Type B pancreatic cell (in vitro differentiated cells): ENCODE data around the gene SLC8A3. TPM values are rescaled to one million over a fixed set of nuclear protein-coding genes. Genes with fewer than 3 reads are reported as not detected.

Experiments
- DNase-seq: peaks from one replicate; pipeline ENCODE4 v3.0.0; 2021; ENCODE audit warnings: mixed read lengths; ENCODE audit not compliant: unreplicated experiment; ENCODE audit errors: extremely low spot score
- H3K27ac Mint-ChIP-seq: 2 replicates; pipeline ENCODE4 v1.8.0; 2021; ENCODE audit warnings: mild to moderate bottlenecking, mixed read lengths
- H3K27me3 Mint-ChIP-seq: 2 replicates; pipeline ENCODE4 v1.8.0; 2021; ENCODE audit warnings: mixed read lengths
- H3K36me3 Mint-ChIP-seq: 2 replicates; pipeline ENCODE4 v1.8.0; 2021; ENCODE audit warnings: mixed read lengths
- H3K4me1 Mint-ChIP-seq: one replicate; pipeline ENCODE4 v1.8.0; 2021; ENCODE audit warnings: mixed read lengths; ENCODE audit not compliant: unreplicated experiment
- H3K4me3 Mint-ChIP-seq: 2 replicates; pipeline ENCODE4 v1.8.0; 2021; ENCODE audit warnings: mild to moderate bottlenecking, mixed read lengths
- H3K9me3 Mint-ChIP-seq: 2 replicates; pipeline ENCODE4 v1.8.0; 2021; ENCODE audit warnings: mixed read lengths
- CTCF ChIP-seq: fragments of 200-600 bp; sonication (generic); conservative IDR thresholded peaks from 2 replicates; pipeline ENCODE4 v1.5.0; 2021; ENCODE audit warnings: antibody characterized with exemption, mild to moderate bottlenecking
- total RNA-seq: library from RNA; stranded (reverse); gene quantifications from 2 replicates; pipeline ENCODE4 v1.2.1, GENCODE V29; 2021; ENCODE audit warnings: low replicate concordance

The SLC8A3 gene
- total RNA-seq, 1 donor from 2014 or later, result 7.8 TPM

GRCh38 chr14:69997849-69998248 is 190.9 kb downstream of the SLC8A3 start:
- H3K36me3 Mint-ChIP-seq, result no peaks in the 10 kb centered on the region
- no peak overlapping the region for H3K4me3 Mint-ChIP-seq

GRCh38 chr14:69996216-69996615 is 192.5 kb downstream of the SLC8A3 start:
- no peak for DNase-seq
- no peaks in the 10 kb centered on the region for H3K9me3 Mint-ChIP-seq
- H3K27me3 Mint-ChIP-seq, result peaks cover 6% of the 10 kb centered on the region
- H3K4me1 Mint-ChIP-seq, result peaks cover 8% of the 10 kb centered on the region
- H3K4me3 Mint-ChIP-seq, result no peak overlapping the region
- no peaks in the 10 kb centered on the region for H3K36me3 Mint-ChIP-seq
- TF ChIP-seq CTCF, result no peak
- no peak overlapping the region for H3K27ac Mint-ChIP-seq

More at GRCh38 chr14:69997849-69998248, 190.9 kb downstream of the SLC8A3 start:
- Mint-ChIP-seq H3K9me3 (no peaks in the 10 kb centered on the region), H3K27ac (no peak overlapping the region), H3K27me3 (peaks cover 4% of the 10 kb centered on the region), H3K4me1 (peaks cover 14% of the 10 kb centered on the region)
- no peak for DNase-seq
- no peak for TF ChIP-seq CTCF

Other genes with a start within 250 kb of the SLC8A3 start
- 42.1 and 61.6 TPM in 2 replicates for gene COX16, start 170.7 kb upstream of the SLC8A3 start, total RNA-seq
- gene SYNJ2BP, start 228.1 kb upstream of the SLC8A3 start, total RNA-seq, result 32.1 and 32.5 TPM in 2 replicates